H9 (cell line): ENCODE data around the gene GARS1. TPM values are rescaled to one million over a fixed set of nuclear protein-coding genes. Genes with fewer than 3 reads are reported as not detected.

Experiments
- DNase-seq: peaks from one replicate; pipeline ENCODE4 v3.0.0-alpha.2; 2017
- H2AFZ ChIP-seq: one replicate; pipeline ENCODE4 v1.6.1; 2013; ENCODE audit warnings: mild to moderate bottlenecking, low read length, control low read depth, moderate library complexity
- H2AK5ac ChIP-seq: 2 replicates; pipeline ENCODE4 v1.6.1; 2013; ENCODE audit warnings: low read length, control low read depth, mixed read lengths; ENCODE audit not compliant: insufficient read length
- H2BK120ac ChIP-seq: one replicate; pipeline ENCODE4 v1.6.1; 2013; ENCODE audit warnings: low read depth, mild to moderate bottlenecking, low read length, control low read depth, inconsistent platforms; ENCODE audit not compliant: poor library complexity, severe bottlenecking
- H2BK12ac ChIP-seq: 2 replicates; pipeline ENCODE4 v1.6.1; 2013; ENCODE audit warnings: low read length, control low read depth, mixed read lengths, low read depth; ENCODE audit not compliant: insufficient read length
- H2BK15ac ChIP-seq: 2 replicates; pipeline ENCODE4 v1.6.1; 2013; ENCODE audit warnings: low read depth, low read length, control low read depth
- H2BK20ac ChIP-seq: one replicate; pipeline ENCODE4 v1.6.1; 2013; ENCODE audit warnings: low read depth, mild to moderate bottlenecking, low read length, control low read depth, inconsistent platforms; ENCODE audit not compliant: poor library complexity, severe bottlenecking
- H2BK5ac ChIP-seq: 2 replicates; pipeline ENCODE4 v1.6.1; 2013; ENCODE audit warnings: low read length, control low read depth, mixed read lengths; ENCODE audit not compliant: insufficient read length
- H3K14ac ChIP-seq: 2 replicates; pipeline ENCODE4 v1.6.1; 2013; ENCODE audit warnings: low read length, control low read depth; ENCODE audit not compliant: insufficient read depth
- H3K18ac ChIP-seq: 2 replicates; pipeline ENCODE4 v1.6.1; 2013; ENCODE audit warnings: low read depth, mild to moderate bottlenecking, mixed read lengths, low read length, control low read depth; ENCODE audit not compliant: insufficient read length
- H3K23ac ChIP-seq: 2 replicates; pipeline ENCODE4 v1.6.1; 2013; ENCODE audit warnings: low read length, control low read depth, mixed read lengths, low read depth; ENCODE audit not compliant: insufficient read length
- H3K23me2 ChIP-seq: 2 replicates; pipeline ENCODE4 v1.6.1; 2013; ENCODE audit warnings: low read depth, mild to moderate bottlenecking, mixed read lengths, low read length, control low read depth; ENCODE audit not compliant: insufficient read length, poor library complexity, severe bottlenecking
- H3K27ac ChIP-seq: 2 replicates; pipeline ENCODE4 v1.5.1; 2013; ENCODE audit warnings: low read length, control low read depth, mixed read lengths, low read depth; ENCODE audit not compliant: insufficient read length
- H3K27me3 ChIP-seq: 2 replicates; pipeline ENCODE4 v1.6.1; 2013; ENCODE audit warnings: low read length, control low read depth, inconsistent platforms; ENCODE audit not compliant: insufficient read depth
- H3K4ac ChIP-seq: 2 replicates; pipeline ENCODE4 v1.6.1; 2013; ENCODE audit warnings: low read depth, mild to moderate bottlenecking, control low read depth, inconsistent platforms, low read length, moderate library complexity
- H3K4me1 ChIP-seq: 2 replicates; pipeline ENCODE4 v1.6.1; 2013; ENCODE audit warnings: low read length, control low read depth, inconsistent platforms; ENCODE audit not compliant: insufficient read depth
- H3K4me2 ChIP-seq: 2 replicates; pipeline ENCODE4 v1.6.1; 2013; ENCODE audit warnings: low read length, control low read depth, mixed read lengths; ENCODE audit not compliant: insufficient read length, insufficient read depth
- H3K56ac ChIP-seq: 2 replicates; pipeline ENCODE4 v1.6.1; 2013; ENCODE audit warnings: low read depth, mild to moderate bottlenecking, mixed read lengths, low read length, control low read depth; ENCODE audit not compliant: insufficient read length
- H3K79me1 ChIP-seq: 2 replicates; pipeline ENCODE4 v1.6.1; 2013; ENCODE audit warnings: low read depth, mild to moderate bottlenecking, moderate library complexity, low read length, control low read depth, inconsistent platforms; ENCODE audit not compliant: insufficient read depth, poor library complexity, severe bottlenecking
- H3K79me2 ChIP-seq: 2 replicates; pipeline ENCODE4 v1.6.1; 2013; ENCODE audit warnings: low read length, control low read depth, inconsistent platforms; ENCODE audit not compliant: insufficient read depth
- H3K9ac ChIP-seq: 2 replicates; pipeline ENCODE4 v1.6.1; 2013; ENCODE audit warnings: low read length, control low read depth, mixed read lengths; ENCODE audit not compliant: insufficient read length; ENCODE audit errors: extremely low read depth
- H3K9me3 ChIP-seq: one replicate; pipeline ENCODE4 v1.6.1; 2013; ENCODE audit warnings: low read depth, low read length, inconsistent platforms; ENCODE audit not compliant: control insufficient read depth
- H3T11ph ChIP-seq: one replicate; pipeline ENCODE4 v1.6.1; 2013; ENCODE audit warnings: mild to moderate bottlenecking, low read length, control low read depth, inconsistent platforms
- H4K20me1 ChIP-seq: one replicate; pipeline ENCODE4 v1.6.1; 2013; ENCODE audit not compliant: control insufficient read depth, insufficient read length, insufficient read depth
- H4K5ac ChIP-seq: 2 replicates; pipeline ENCODE4 v1.6.1; 2013; ENCODE audit warnings: low read depth, mild to moderate bottlenecking, mixed read lengths, low read length, control low read depth; ENCODE audit not compliant: insufficient read length
- H4K8ac ChIP-seq: replicated peaks from 2 replicates; pipeline ENCODE4 v1.6.1; 2013; ENCODE audit warnings: low read length, control low read depth, mixed read lengths, low read depth; ENCODE audit not compliant: insufficient read length
- H4K91ac ChIP-seq: 2 replicates; pipeline ENCODE4 v1.6.1; 2013; ENCODE audit warnings: low read depth, mild to moderate bottlenecking, moderate library complexity, mixed read lengths, low read length, control low read depth; ENCODE audit not compliant: insufficient read length
- H3K27ac Mint-ChIP-seq, 3 experiments: 2 replicates in 2 of 3; 3 replicates in 1 of 3; pipeline ENCODE4 v1.8.0; 2020 to 2021; ENCODE audit warnings: mixed read lengths in 3 of 3, mild to moderate bottlenecking in 1 of 3, moderate library complexity in 1 of 3
- H3K27me3 Mint-ChIP-seq: 2 replicates; pipeline ENCODE4 v1.8.0; 2021; ENCODE audit warnings: low read depth, mild to moderate bottlenecking, moderate library complexity, mixed read lengths
- H3K36me3 Mint-ChIP-seq, 3 experiments: 2 replicates in 2 of 3; 3 replicates in 1 of 3; pipeline ENCODE4 v1.8.0; 2020 to 2021; ENCODE audit warnings: low read depth in 3 of 3, mixed read lengths in 3 of 3; ENCODE audit not compliant: insufficient read depth in 1 of 3
- H3K4me1 Mint-ChIP-seq, 2 experiments: 2 replicates each; pipeline ENCODE4 v1.8.0; 2020; ENCODE audit warnings: mixed read lengths in 2 of 2
- H3K4me3 Mint-ChIP-seq, 2 experiments: 2 replicates in 1 of 2; 3 replicates in 1 of 2; pipeline ENCODE4 v1.8.0; 2020 to 2021; ENCODE audit warnings: mild to moderate bottlenecking in 2 of 2, mixed read lengths in 2 of 2, moderate library complexity in 1 of 2
- H3K9me3 Mint-ChIP-seq, 2 experiments: 2 replicates in 1 of 2; 3 replicates in 1 of 2; pipeline ENCODE4 v1.8.0; 2020; ENCODE audit warnings: mild to moderate bottlenecking in 2 of 2, mixed read lengths in 2 of 2, moderate library complexity in 1 of 2
- CTCF ChIP-seq: fragments of 200-600 bp; sonication (generic); conservative IDR thresholded peaks from 3 replicates; pipeline ENCODE4 v1.8.0; 2021; ENCODE audit warnings: antibody characterized with exemption, mild to moderate bottlenecking
- WGBS: extraction: QIAGEN DNeasy Blood & Tissue Kit; methylation state at CpG from one replicate; pipeline ENCODE4 v1.1.7; 2013; ENCODE audit warnings: missing lambda C conversion rate, low lambda C conversion rate, mixed read lengths; ENCODE audit not compliant: insufficient read length; ENCODE audit errors: extremely low coverage; 5-methylcytosine and 5-hydroxymethylcytosine counted together
- total RNA-seq: library from RNA; stranded (reverse); gene quantifications from 2 replicates; pipeline ENCODE4 v1.2.1, GENCODE V29; 2021

The GARS1 gene
- total RNA-seq, 1 experiment from 2014 or later: 234 TPM

GRCh38 chr7:30681815-30682211 lies 87.1 kb downstream of the GARS1 start:
- no peak overlapping the region for H3K56ac ChIP-seq
- WGBS: no CpG with 5 or more reads among the region's 40 CpGs
- peak; percentile 43 for DNase-seq
- H3K4me2 ChIP-seq: peak overlapping the region; percentile 73
- H3K4me1 Mint-ChIP-seq: peaks cover 38 to 44% of the 10 kb centered on the region in 2 experiments
- H3K14ac ChIP-seq: no peak overlapping the region
- H3K4me3 Mint-ChIP-seq: peak overlapping the region; percentile 62 to 91
- H3K79me1 ChIP-seq: no peaks in the 10 kb centered on the region
- TF ChIP-seq CTCF: no peak
- peaks cover 14% of the 10 kb centered on the region for H3K23me2 ChIP-seq
- no peak overlapping the region for H4K5ac ChIP-seq
- H3K27me3 Mint-ChIP-seq: peaks cover 78% of the 10 kb centered on the region
- no peak overlapping the region; a peak in 2 of 7 replicates for H3K27ac Mint-ChIP-seq
- H3K36me3 Mint-ChIP-seq: no peaks in the 10 kb centered on the region; a peak in 1 of 7 replicates
- no peak overlapping the region for H3K18ac ChIP-seq
- no peak overlapping the region for H2AFZ ChIP-seq
- peaks cover 3% of the 10 kb centered on the region for H4K20me1 ChIP-seq
- H3K9me3 Mint-ChIP-seq: no peaks in the 10 kb centered on the region; a peak in 1 of 5 replicates
- no peak overlapping the region for H4K91ac ChIP-seq
- no peak overlapping the region for H3T11ph ChIP-seq
- H4K8ac ChIP-seq: no peak overlapping the region
- H3K4me1 ChIP-seq: peaks cover 7% of the 10 kb centered on the region; the same call in 1 of the 2 replicates
- H3K9ac ChIP-seq: no peak overlapping the region
- no peaks in the 10 kb centered on the region for H3K9me3 ChIP-seq
- no peak overlapping the region for H2BK5ac ChIP-seq
- no peak overlapping the region for H3K4ac ChIP-seq
- H2BK20ac ChIP-seq: no peak overlapping the region
- peaks cover 6% of the 10 kb centered on the region; the same call in 1 of the 2 replicates for H3K27me3 ChIP-seq
- H2BK15ac ChIP-seq: no peak overlapping the region
- H3K23ac ChIP-seq: no peak overlapping the region
- no peak overlapping the region for H2BK12ac ChIP-seq
- H2AK5ac ChIP-seq: no peak overlapping the region
- no peaks in the 10 kb centered on the region for H3K79me2 ChIP-seq
- H3K27ac ChIP-seq: no peak overlapping the region
- no peak overlapping the region for H2BK120ac ChIP-seq
